Measurements from ENCODE around the gene ELL2. TPM values are rescaled to one million over a fixed set of nuclear protein-coding genes. Genes with fewer than 3 reads are reported as not detected.

The ELL2 gene
- polyA plus RNA-seq, 1 donor (not counting 4 experiments of a cell fraction or from before 2014, with no cell fraction given) = 100 TPM

DNA sequence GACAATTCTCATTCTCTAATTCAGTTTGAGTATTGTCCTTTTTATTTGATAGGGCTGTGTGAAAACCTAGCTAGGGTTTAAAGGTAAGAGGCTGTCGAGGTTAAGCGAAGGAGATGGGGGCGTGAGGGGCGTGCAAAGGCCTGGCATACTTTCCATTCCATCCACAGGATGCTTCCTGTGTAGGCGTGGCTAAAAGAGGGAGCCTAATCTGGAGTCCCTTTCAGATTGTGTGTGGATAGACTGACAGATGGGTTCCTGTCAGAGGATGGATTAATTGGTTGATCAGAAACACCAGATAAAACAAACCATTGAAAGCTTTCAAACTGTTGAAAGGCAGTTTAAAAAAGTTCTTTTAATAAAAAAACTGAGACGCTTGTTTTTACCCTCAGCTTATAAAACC, 1.1 kb upstream of the ELL2 start:
- Histone ChIP-seq H3K9me1 (ENCODE audit: control insufficient read depth, extremely low read depth, insufficient read depth, low read length) (peaks cover 2% of the 10 kb centered on the region), H3K79me2 (ENCODE audit: control insufficient read depth, insufficient read depth, low read length) (peaks cover 38% of the 10 kb centered on the region), H3K27ac (ENCODE audit: control insufficient read depth, insufficient read depth, low read length) (peak overlapping the region; percentile 89), H3K4me2 (ENCODE audit: control insufficient read depth, extremely low read depth, insufficient read depth, low read depth, low read length) (peak overlapping the region; percentile 55), H2AFZ (ENCODE audit: control insufficient read depth, low read length) (peak overlapping the region; percentile 53), H3K4me1 (ENCODE audit: control insufficient read depth, extremely low read depth, insufficient read depth, low read length) (peaks cover 26% of the 10 kb centered on the region), H3K27me3 (ENCODE audit: control insufficient read depth, extremely low read depth, insufficient read depth, low read length) (no peaks in the 10 kb centered on the region), H3K9ac (ENCODE audit: control insufficient read depth, extremely low read depth, insufficient read depth, low read length) (peak overlapping the region; percentile 75), H3K36me3 (ENCODE audit: control insufficient read depth in 2 of 2, extremely low read depth in 1 of 2, insufficient read depth in 2 of 2, low read length in 2 of 2) (peaks cover 7 to 22% of the 10 kb centered on the region in 2 experiments), H3K4me3 (ENCODE audit: control insufficient read depth in 2 of 3, extremely low read depth in 1 of 3, insufficient read depth in 2 of 3, low read depth in 1 of 3, low read length in 3 of 3) (peak overlapping the region in 2 of 3 experiments; percentile 25 to 67), H3K9me3 (ENCODE audit: control insufficient read depth, low read depth, low read length) (no peaks in the 10 kb centered on the region), H4K20me1 (ENCODE audit: control insufficient read depth, extremely low read depth, insufficient read depth, low read length) (peaks cover 26% of the 10 kb centered on the region)
- DNase-seq (ENCODE audit: low read depth, low spot score) (no peak), FAIRE-seq (no peak)
- no peak for TF ChIP-seq EZH2 (IDR thresholded peaks at IDR 0.05; ENCODE audit: low read length)
- TF ChIP-seq, protein P1, sequence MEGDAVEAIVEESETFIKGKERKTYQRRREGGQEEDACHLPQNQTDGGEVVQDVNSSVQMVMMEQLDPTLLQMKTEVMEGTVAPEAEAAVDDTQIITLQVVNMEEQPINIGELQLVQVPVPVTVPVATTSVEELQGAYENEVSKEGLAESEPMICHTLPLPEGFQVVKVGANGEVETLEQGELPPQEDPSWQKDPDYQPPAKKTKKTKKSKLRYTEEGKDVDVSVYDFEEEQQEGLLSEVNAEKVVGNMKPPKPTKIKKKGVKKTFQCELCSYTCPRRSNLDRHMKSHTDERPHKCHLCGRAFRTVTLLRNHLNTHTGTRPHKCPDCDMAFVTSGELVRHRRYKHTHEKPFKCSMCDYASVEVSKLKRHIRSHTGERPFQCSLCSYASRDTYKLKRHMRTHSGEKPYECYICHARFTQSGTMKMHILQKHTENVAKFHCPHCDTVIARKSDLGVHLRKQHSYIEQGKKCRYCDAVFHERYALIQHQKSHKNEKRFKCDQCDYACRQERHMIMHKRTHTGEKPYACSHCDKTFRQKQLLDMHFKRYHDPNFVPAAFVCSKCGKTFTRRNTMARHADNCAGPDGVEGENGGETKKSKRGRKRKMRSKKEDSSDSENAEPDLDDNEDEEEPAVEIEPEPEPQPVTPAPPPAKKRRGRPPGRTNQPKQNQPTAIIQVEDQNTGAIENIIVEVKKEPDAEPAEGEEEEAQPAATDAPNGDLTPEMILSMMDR (optimal IDR thresholded peaks at IDR 0.05 in 1 of 3, IDR thresholded peaks at IDR 0.05 in 1 of 3, conservative IDR thresholded peaks at IDR 0.05 in 1 of 3; ENCODE audit: extremely low read depth in 1 of 3, insufficient read depth in 2 of 3, low read length in 3 of 3) = no peak
- dilution Hi-C loops (cut with MboI; ENCODE audit: extremely low pct_ligation_motif_present, low sequenced_read_pairs) = no loop called here

DNA sequence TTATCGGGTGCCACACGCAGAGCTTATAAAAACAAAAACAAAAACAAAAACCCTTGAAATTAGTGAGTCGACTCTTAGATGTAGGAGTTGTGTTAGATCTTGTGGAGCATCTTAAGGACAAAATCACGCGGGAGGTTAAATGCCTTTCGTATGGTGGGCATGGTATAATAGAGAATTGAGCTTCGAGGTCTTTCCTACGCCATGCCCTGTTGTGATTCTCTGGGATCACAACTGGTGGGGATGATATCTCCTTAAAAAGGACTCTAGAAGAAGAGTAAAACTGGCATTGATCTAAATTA, 773 bp upstream of the ELL2 start:
- dilution Hi-C loops (cut with MboI; ENCODE audit: extremely low pct_ligation_motif_present, low sequenced_read_pairs) = no loop called here
- H3K36me3 ChIP-seq (ENCODE audit: control insufficient read depth in 2 of 2, extremely low read depth in 1 of 2, insufficient read depth in 2 of 2, low read length in 2 of 2) = peaks cover 7 to 22% of the 10 kb centered on the region in 2 experiments
- DNase-seq (ENCODE audit: low read depth, low spot score) (no peak), FAIRE-seq (no peak)
- peak overlapping the region; percentile 75 for H3K9ac ChIP-seq (ENCODE audit: control insufficient read depth, extremely low read depth, insufficient read depth, low read length)
- peak overlapping the region; percentile 55 for H3K4me2 ChIP-seq (ENCODE audit: control insufficient read depth, extremely low read depth, insufficient read depth, low read depth, low read length)
- peak overlapping the region; percentile 89 for H3K27ac ChIP-seq (ENCODE audit: control insufficient read depth, insufficient read depth, low read length)
- H4K20me1 ChIP-seq (ENCODE audit: control insufficient read depth, extremely low read depth, insufficient read depth, low read length) = peaks cover 26% of the 10 kb centered on the region
- peaks cover 42% of the 10 kb centered on the region for H3K79me2 ChIP-seq (ENCODE audit: control insufficient read depth, insufficient read depth, low read length)
- H3K9me1 ChIP-seq (ENCODE audit: control insufficient read depth, extremely low read depth, insufficient read depth, low read length) = peaks cover 2% of the 10 kb centered on the region
- H3K4me1 ChIP-seq (ENCODE audit: control insufficient read depth, extremely low read depth, insufficient read depth, low read length) = peaks cover 30% of the 10 kb centered on the region
- no peaks in the 10 kb centered on the region for H3K9me3 ChIP-seq (ENCODE audit: control insufficient read depth, low read depth, low read length)
- H2AFZ ChIP-seq (ENCODE audit: control insufficient read depth, low read length) = peak overlapping the region; percentile 83
- no peaks in the 10 kb centered on the region for H3K27me3 ChIP-seq (ENCODE audit: control insufficient read depth, extremely low read depth, insufficient read depth, low read length)
- peak overlapping the region; percentile 25 to 79 (median 67) for H3K4me3 ChIP-seq (ENCODE audit: control insufficient read depth in 2 of 3, extremely low read depth in 1 of 3, insufficient read depth in 2 of 3, low read depth in 1 of 3, low read length in 3 of 3)
- no peak for TF ChIP-seq EZH2 (IDR thresholded peaks at IDR 0.05; ENCODE audit: low read length)
- TF ChIP-seq, protein P1 (optimal IDR thresholded peaks at IDR 0.05 in 1 of 3, IDR thresholded peaks at IDR 0.05 in 1 of 3, conservative IDR thresholded peaks at IDR 0.05 in 1 of 3; ENCODE audit: extremely low read depth in 1 of 3, insufficient read depth in 2 of 3, low read length in 3 of 3) = no peak
